ENCODE results near the gene GNAI1.

Gene GNAI1

GRCh38 chr7:80216996-80217842, 82.6 kb downstream of the GNAI1 start:
- DNase-seq = no peak

DNA sequence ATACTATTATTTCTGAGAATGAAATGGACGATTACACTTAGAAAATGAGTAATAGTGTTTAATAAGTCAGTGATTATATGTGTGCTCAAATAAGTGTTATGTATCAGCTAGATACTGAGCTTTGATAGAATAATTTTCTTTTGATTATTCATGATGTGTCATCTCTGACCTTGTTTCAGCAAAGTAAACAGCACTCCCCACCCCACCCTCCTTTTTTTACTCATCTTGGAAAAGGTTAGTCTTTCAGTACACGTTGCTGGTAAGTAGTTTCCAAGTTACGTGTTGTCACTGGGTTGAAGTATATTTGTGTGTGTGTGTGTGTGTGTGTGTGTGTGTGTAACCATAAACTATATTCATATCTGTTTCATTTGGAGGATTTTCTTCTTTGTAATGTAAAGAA, 84.1 kb downstream of the GNAI1 start:
- DNase-seq = no peak

DNA sequence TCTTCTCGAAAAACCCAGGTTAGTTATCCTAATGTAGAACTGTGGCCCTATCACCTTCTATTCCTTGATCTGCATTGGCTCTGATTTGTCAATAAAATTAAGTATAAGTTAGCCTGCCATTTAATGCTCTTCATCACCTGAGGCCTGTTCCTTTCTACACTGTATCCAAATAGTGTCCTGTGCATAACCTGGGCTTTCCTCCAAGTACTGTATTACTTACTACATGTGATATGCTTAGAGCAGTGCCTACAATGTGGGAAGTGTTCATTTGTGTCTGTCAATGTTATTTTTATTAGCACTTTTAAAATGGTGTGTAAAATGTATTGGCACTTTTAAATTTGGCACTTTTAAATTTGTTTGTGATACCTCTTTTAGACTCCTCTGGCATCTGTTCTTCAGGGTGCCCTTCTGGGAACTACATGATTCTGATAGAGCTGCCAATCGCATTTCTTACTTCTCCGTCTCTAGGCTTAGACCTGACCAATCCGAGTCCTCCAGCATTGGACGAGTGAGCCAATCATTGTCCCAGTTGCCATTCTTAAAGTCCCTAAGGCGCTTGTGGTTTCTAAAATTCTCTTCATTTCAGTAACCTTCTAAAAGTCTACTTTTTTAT, 85.5 kb downstream of the GNAI1 start:
- DNase-seq = no peak

- no peak for DNase-seq
These were observed 89.8 kb downstream of the GNAI1 start for GRCh38 chr7:80224415-80224814.

DNA sequence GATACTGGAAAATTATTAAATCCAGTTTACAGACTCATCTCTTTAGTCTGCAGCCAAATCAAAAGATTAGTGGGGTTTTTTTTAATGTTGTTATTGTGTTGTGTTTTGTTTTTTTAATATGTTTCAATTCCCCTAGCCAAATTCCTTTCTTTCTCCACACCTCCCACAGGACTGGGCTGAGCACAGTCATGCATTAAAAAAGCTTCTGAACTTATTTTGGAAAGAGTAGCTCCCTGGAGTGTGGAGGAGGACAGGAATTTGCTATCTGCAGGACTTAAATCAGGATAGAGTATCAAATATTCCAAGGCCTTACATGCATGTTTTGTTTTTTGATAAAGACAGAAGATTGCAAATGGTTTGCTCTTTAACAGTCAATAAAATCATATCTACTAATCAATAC, 90.7 kb downstream of the GNAI1 start:
- no peak for DNase-seq

DNA sequence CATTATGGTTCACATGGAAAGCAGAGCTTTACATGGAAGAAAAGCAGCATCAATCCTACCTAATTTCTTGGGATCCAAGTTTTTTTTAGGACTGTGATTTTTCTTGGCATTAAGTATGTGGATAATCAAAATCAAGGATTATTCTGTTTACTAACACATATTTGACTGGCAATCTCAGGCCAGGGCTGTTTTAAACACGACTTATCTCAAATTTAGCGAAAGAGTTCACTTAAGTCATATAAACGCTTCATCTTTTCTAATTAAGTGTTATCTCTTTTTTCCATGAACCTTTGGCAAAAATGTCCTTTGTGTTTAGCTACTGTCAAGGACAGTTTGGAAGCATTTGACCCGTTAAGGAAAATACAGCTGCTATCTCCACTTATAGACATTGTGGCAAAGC, 92.0 kb downstream of the GNAI1 start:
- no peak for DNase-seq

DNA sequence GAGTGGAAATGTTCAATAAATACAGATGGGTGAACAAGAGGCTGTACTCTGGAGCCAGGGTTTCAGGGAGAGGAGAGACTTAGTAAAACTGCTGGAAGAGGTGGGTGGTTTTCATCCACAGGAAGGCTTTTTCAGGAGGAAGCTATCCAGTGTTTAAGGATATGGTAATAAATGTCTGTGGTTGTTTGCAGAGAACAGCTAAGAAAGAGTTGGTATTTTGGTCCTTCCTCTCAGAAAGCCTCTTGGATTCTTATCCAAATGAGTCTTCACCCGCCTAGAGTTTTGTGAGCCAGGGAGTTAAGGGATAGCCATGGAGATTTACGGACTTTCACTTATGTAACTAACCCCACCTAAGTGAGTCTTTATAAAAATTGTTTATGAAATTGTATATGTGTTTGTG, 95.7 kb downstream of the GNAI1 start:
- no peak for DNase-seq

DNA sequence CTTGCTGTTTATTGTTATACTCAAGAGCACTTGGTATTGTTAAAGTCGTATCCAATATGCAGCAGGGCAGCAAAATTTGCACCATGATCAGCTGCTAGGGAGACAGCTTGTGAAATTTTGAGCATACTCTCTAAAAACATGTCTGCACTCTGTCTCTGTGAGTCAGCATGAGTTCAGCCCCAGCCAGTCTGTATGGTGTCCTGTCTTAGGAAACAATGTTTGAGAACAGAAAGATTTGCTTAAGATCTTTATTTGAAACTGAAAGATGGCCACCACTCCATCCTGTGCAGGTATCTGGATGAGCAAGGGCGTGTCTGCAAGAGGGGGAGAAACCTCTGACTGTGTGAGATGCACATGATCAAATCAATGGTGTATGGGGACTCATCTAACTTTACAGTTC, 97.1 kb downstream of the GNAI1 start:
- no peak for DNase-seq

GRCh38 chr7:80232979-80233724, 98.5 kb downstream of the GNAI1 start:
- DNase-seq = no peak

- no peak for DNase-seq
These were observed 100.7 kb downstream of the GNAI1 start for GRCh38 chr7:80235334-80235733.

GRCh38 chr7:80236681-80237080, 102.0 kb downstream of the GNAI1 start:
- no peak for DNase-seq

DNA sequence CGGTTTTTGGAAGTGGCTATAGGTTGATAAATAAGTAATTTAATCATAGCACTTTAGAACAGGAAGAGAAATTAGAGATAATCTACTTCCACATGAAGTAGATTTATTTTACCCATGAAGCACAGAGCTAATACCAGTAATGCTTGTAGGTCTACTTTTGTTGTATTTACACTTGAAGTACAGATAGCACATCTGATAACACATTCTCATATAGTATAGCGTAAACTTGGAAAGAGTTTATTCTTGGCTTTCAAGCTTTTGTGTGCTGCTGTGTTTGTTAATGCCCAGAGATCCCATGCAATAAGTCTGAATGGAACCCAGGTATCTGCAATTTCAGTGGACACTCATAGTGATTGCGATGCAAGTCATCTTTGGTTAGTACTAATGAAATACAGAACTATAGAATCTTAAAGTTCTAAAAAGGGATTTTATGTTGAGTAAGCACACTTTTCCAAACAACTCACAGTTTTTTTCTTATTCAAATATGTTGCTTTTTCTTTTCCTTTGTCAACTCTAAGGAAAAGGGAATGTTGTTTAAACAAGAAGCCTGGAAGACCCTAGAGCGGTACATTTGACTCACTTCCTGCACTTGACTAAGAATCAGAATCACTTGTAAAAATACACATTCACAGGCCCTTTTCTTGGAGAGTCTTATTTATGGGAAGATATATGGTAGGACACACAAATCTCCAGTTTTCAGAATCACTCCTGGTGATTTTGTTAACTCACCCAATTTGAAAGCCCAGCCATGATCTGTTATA, 105.8 kb downstream of the GNAI1 start:
- DNase-seq = no peak

DNA sequence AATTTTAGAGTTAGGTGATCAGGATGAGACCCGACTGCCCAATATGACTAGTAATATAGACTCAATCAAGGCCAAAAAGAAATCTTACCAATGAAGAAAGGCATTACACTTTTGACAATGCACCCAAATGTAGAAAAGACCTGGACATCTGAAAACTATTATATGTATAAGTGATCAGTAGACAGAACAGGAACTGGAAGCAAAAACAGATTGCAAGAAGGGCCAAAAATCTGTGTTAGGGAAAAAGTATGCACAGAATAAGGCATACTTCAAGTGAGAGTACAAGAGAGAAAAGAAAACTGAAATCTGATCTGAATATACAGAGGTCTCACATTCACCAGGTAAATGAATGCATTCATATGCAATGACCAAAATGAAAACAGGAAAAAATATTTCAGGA, 107.0 kb downstream of the GNAI1 start:
- DNase-seq = no peak

- DNase-seq = no peak
These were observed 108.8 kb downstream of the GNAI1 start for GRCh38 chr7:80243425-80243824.

GRCh38 chr7:80244206-80244916, 109.7 kb downstream of the GNAI1 start:
- no peak for DNase-seq

DNA sequence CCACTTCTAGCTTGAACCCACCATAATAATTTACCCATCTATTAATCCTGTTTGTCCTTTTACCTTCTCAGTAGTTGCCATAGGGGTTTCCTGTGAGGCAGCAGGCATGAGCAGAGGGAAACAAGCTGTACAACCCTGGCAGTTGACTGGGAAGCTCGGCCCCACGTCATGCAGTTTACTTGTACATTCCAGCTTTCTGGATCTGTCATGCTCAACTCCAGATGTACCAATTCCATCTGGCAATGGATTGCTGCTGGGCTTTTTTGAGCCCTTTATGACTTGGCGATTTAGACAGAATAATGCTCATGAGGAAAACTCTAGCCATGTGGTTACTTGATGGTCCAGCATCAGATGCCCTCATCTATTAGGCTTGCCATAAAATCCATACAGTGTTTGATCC, 112.5 kb downstream of the GNAI1 start:
- DNase-seq = no peak

DNA sequence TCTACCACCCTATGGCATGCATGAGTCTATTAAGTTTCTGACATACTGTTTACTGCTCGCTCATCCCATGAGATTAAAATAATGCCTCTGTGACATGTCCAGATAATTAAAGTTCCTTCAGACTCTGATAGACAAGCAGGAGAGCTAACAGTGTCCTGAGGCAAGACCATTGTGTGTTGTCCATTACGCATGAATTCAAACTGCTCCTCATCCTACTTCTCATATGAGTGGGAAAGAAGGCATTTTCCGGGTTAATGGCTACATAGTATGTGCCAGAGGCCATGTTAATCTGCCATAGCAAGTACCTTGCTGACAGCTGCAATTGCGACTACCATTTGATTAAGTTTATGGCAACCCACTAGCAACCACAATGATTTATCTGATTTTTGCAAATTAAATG, 113.3 kb downstream of the GNAI1 start:
- no peak for DNase-seq

DNA sequence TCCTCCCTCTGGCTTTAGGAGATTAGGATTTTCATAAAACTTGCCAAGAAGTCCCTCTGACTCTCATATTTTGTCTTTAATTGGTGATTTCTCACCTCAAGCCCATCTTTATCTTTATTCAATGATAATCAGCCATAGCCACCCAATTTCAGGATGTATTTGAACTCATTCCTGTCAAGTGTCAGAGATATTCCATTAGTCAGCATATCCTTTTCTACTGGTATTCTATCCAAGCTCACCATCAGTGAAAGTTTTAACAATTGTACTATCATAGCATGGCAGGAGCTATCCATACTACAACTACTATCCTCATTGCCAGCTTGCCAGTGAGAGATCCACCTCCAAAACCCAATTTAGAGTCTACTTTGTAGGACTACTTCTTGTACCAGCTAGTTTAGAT, 114.6 kb downstream of the GNAI1 start:
- no peak for DNase-seq

DNA sequence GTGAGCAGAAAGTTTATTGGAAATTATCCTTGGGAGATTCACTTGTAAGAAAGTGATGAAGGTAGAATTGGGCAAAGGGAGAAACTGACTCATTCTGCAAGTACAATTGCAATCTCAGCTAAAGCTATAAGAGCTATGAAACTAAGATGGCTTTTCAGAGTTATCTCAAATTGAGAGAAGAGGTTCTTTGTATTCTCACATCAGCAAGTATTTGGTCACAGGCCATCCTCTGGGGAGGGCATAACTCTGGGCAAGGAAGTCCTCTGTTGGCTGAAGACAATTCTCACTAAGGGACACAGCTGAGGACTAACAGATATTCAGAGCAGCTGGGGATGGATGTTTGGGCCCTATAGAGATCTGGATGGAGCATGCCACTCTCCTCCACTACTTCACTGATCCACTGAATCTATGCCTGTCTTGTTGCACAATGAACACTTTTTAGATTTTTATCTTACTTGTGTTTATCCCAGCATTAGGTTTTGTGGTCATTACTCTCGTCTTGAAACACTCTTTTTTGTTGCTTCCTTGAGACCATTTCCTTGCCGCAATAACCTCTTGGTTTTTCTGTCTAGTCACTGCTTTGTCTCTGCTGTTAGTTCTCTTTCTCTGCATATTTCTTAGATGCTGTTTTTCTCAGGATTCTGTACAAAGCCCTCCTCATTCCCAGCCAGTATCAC, 115.1 kb downstream of the GNAI1 start:
- no peak for DNase-seq

DNA sequence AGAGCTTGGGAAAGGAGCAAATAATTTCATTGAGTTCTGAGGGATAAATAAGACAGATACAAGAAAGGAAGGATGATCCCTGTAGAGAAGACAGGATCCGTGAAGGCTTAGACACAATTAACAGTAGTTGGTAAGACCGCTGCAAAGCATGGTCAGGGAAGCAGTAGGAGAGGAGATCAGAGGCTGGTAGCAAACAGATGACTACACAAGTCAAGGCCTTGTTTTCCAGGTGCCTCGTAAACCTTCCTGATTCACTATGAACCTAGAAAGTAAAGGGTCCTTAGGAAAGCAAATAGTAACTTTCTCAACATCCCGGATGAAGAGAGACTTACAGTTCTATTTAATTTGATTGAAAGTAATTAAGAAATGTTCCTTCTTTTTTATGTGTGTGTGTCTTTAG, 118.6 kb downstream of the GNAI1 start:
- DNase-seq = no peak

DNA sequence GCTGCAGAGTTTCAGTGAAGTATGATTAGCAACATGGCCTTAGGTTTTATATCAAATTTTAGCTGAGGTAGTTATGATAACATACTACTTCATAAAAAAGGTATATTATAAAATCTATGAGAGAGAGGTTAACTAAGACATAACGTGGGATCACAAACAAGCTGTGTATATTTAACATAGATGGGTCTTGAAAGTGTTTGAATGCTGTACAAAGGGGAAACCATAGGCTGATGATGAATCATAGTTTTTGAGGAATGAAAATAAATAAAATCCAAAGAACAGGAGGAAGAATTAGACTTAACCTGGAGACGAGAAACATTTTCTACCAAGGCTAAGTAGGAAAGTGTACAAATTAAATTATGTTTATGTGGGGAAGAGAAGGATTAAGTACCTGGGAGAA, 119.0 kb downstream of the GNAI1 start:
- DNase-seq = no peak

DNA sequence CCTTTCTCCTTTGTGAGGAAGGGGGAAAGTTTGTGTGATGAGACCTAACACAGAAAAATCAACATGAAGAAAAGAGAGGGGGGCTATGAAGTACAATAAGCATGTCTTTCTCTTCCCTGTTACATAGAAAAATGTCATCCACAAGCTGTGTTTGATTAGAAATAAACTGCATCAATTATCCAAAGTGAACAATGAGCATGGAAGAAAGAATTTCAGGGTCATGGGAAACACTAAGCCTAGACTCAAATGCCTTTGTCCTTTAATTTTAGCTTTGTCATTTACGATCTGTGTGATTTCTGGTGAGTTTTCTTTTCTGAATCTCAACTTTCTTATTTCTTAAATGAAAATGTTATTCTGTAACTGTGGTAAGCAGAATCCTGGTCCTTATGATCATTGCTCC, 121.0 kb downstream of the GNAI1 start:
- no peak for DNase-seq

Data from GOT3 (cell line).